Activated CD4-positive, alpha-beta T cell treated with anti-CD3 and anti-CD28 coated beads for 1 hour (primary cell): Measurements from ENCODE around the gene ASB1.

ENCODE experiments used
- DNase-seq: peaks from one replicate; pipeline ENCODE4 v3.0.0-alpha.2; 2020

ASB1 gene

GRCh38 chr2:238498188-238498587 lies 71.5 kb downstream of the ASB1 start:
- no peak for DNase-seq

DNA sequence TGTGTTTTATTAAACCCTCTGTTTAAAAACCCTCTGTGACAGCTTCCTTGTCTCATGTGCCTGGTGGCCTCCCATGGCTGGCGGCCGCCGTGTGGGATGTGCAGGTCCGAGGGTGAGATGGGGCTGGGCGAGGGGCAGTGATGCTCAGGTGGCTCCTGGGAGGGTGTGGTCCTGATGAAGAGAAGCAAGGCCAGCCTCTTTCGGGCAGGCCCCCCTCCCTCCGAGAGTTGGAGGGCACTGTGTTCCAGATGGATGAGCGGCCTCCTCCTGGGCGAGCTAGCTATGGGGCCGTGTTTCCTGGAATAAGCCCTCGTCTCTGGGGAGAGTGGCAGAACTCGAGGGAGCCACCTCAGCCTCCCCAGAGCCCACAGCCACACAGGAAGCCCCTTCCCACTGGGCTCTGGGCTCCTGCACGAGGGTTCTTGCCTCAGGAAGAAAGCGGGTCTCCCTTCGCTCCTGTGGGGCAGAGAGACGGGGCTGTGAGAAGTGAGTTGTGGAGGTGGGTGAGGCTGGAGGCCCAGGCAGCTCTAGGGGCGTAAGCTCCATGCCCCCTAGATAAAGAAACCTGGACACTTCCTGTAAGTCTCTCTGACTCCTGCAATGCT lies 72.1 kb downstream of the ASB1 start:
- no peak for DNase-seq

DNA sequence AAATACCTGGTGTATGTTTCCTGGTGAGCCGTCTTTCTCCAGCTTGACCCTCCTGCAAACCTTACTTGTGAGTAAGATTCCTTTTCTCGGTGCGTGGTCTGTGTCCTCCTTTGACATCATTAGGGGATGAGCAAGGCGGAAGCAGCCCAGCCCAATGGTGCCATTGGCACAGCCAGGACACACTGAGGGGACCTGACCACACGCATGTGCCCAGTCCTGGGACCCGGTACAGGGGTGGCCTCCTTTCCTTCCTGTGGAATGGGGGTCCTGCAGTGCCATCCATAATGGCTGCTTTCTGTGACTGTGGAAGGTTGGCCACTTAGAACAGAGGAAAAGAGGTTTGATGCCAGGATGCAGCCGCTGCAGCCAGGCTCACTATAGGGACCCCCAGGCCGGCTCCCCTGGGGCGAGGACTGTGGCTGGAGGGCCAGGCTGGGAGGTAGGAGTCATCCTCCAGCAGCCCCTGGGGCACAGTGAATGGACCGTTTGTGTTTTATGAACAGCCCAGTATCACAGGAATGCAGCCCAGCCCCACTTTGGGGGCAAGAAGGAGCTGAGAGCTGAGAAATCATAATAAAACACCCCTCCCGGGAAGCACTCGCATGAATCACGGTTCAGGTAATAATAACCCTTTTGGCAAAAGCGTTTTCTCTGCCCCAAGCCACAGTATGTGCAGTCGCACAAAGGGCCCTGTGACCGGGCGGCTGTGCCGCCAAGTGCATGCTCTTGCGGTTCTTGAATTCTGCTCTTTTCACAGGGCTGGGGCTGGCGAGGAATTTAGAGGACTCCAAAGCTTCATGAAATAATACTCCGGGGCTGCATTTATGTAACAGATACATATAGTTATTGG lies 73.2 kb downstream of the ASB1 start:
- no peak for DNase-seq

DNA sequence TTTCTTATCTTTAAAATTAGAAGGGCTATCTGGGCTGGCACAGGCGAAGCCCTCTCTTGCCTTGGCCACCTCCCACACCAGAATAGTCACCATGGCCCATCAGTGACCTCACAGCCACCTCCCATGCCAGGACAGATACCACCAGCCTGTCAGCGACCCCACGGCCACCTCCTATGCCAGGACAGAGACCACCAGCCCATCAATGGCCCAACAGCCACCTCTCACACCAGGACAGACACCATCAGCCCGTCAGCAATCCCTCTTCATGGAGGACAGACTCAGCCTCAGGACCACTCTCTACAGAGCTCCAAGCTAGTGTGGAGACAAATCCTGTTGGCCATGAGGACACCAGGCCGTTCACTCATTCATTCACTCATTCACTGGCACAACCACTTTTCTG lies 74.6 kb downstream of the ASB1 start:
- no peak for DNase-seq
